ENCODE data around the gene NAALADL2.

Gene NAALADL2

GRCh38 chr3:175278680-175279079 is 419.5 kb downstream of the NAALADL2 start:
- TF ChIP-seq JUND (IDR thresholded peaks at IDR 0.05; ENCODE audit: low read depth): no peak
- in situ Hi-C loops (cut with HindIII; ENCODE audit: low pct_unique_long_range_greater_than_20kb, low sequenced_read_pairs): no loop called here

GRCh38 chr3:175279457-175279856 is 420.3 kb downstream of the NAALADL2 start:
- TF ChIP-seq JUND (IDR thresholded peaks at IDR 0.05; ENCODE audit: low read depth): no peak

More at GRCh38 chr3:175278680-175279079, 419.5 kb downstream of the NAALADL2 start:
- no peak for DNase-seq (ENCODE audit: low read depth in 1 of 2, low spot score in 1 of 2)

GRCh38 chr3:175279911-175280310 is 420.8 kb downstream of the NAALADL2 start:
- in situ Hi-C loops (cut with HindIII; ENCODE audit: low pct_unique_long_range_greater_than_20kb, low sequenced_read_pairs): no loop called here
- no peak for DNase-seq (ENCODE audit: low read depth in 1 of 2, low spot score in 1 of 2)
- no peak for TF ChIP-seq JUND (IDR thresholded peaks at IDR 0.05; ENCODE audit: low read depth)

More at GRCh38 chr3:175279457-175279856, 420.3 kb downstream of the NAALADL2 start:
- in situ Hi-C loops (cut with HindIII; ENCODE audit: low pct_unique_long_range_greater_than_20kb, low sequenced_read_pairs): no loop called here
- DNase-seq (ENCODE audit: low read depth in 1 of 2, low spot score in 1 of 2): no peak

GRCh38 chr3:175287361-175287963 is 428.3 kb downstream of the NAALADL2 start:
- no peak for DNase-seq (ENCODE audit: low read depth in 1 of 2, low spot score in 1 of 2)
- no peak for TF ChIP-seq JUND (IDR thresholded peaks at IDR 0.05; ENCODE audit: low read depth)
- in situ Hi-C loops (cut with HindIII; ENCODE audit: low pct_unique_long_range_greater_than_20kb, low sequenced_read_pairs): no loop called here

- no peak for DNase-seq (ENCODE audit: low read depth in 1 of 2, low spot score in 1 of 2)
- in situ Hi-C loops (cut with HindIII; ENCODE audit: low pct_unique_long_range_greater_than_20kb, low sequenced_read_pairs): no loop called here
- no peak for TF ChIP-seq JUND (IDR thresholded peaks at IDR 0.05; ENCODE audit: low read depth)
Measured at GRCh38 chr3:175288621-175289020, 429.5 kb downstream of the NAALADL2 start.

GRCh38 chr3:175294793-175295192 is 435.7 kb downstream of the NAALADL2 start:
- DNase-seq (ENCODE audit: low read depth in 1 of 2, low spot score in 1 of 2): no peak
- TF ChIP-seq JUND (IDR thresholded peaks at IDR 0.05; ENCODE audit: low read depth): no peak
- in situ Hi-C loops (cut with HindIII; ENCODE audit: low pct_unique_long_range_greater_than_20kb, low sequenced_read_pairs): no loop called here

- no peak for DNase-seq (ENCODE audit: low read depth in 1 of 2, low spot score in 1 of 2)
- in situ Hi-C loops (cut with HindIII; ENCODE audit: low pct_unique_long_range_greater_than_20kb, low sequenced_read_pairs): no loop called here
- TF ChIP-seq JUND (IDR thresholded peaks at IDR 0.05; ENCODE audit: low read depth): no peak
Measured at GRCh38 chr3:175295248-175296130, 436.4 kb downstream of the NAALADL2 start.

GRCh38 chr3:175297216-175297615 is 438.1 kb downstream of the NAALADL2 start:
- TF ChIP-seq JUND (IDR thresholded peaks at IDR 0.05; ENCODE audit: low read depth): no peak
- DNase-seq (ENCODE audit: low read depth in 1 of 2, low spot score in 1 of 2): no peak
- in situ Hi-C loops (cut with HindIII; ENCODE audit: low pct_unique_long_range_greater_than_20kb, low sequenced_read_pairs): no loop called here

- in situ Hi-C loops (cut with HindIII; ENCODE audit: low pct_unique_long_range_greater_than_20kb, low sequenced_read_pairs): no loop called here
Measured at GRCh38 chr3:175301741-175302140, 442.6 kb downstream of the NAALADL2 start.

GRCh38 chr3:175304404-175304803 is 445.3 kb downstream of the NAALADL2 start:
- DNase-seq (ENCODE audit: low read depth in 1 of 2, low spot score in 1 of 2): no peak
- TF ChIP-seq JUND (IDR thresholded peaks at IDR 0.05; ENCODE audit: low read depth): no peak
- in situ Hi-C loops (cut with HindIII; ENCODE audit: low pct_unique_long_range_greater_than_20kb, low sequenced_read_pairs): no loop called here

More at GRCh38 chr3:175301741-175302140, 442.6 kb downstream of the NAALADL2 start:
- no peak for TF ChIP-seq JUND (IDR thresholded peaks at IDR 0.05; ENCODE audit: low read depth)
- DNase-seq (ENCODE audit: low read depth in 1 of 2, low spot score in 1 of 2): no peak

- no peak for TF ChIP-seq JUND (IDR thresholded peaks at IDR 0.05; ENCODE audit: low read depth)
- in situ Hi-C loops (cut with HindIII; ENCODE audit: low pct_unique_long_range_greater_than_20kb, low sequenced_read_pairs): no loop called here
- no peak for DNase-seq (ENCODE audit: low read depth in 1 of 2, low spot score in 1 of 2)
Measured at GRCh38 chr3:175307642-175308041, 448.5 kb downstream of the NAALADL2 start.

- no peak for TF ChIP-seq JUND (IDR thresholded peaks at IDR 0.05; ENCODE audit: low read depth)
- in situ Hi-C loops (cut with HindIII; ENCODE audit: low pct_unique_long_range_greater_than_20kb, low sequenced_read_pairs): no loop called here
- no peak for DNase-seq (ENCODE audit: low read depth in 1 of 2, low spot score in 1 of 2)
Measured at GRCh38 chr3:175308097-175308496, 449.0 kb downstream of the NAALADL2 start.

GRCh38 chr3:175310046-175310445 is 450.9 kb downstream of the NAALADL2 start:
- in situ Hi-C loops (cut with HindIII; ENCODE audit: low pct_unique_long_range_greater_than_20kb, low sequenced_read_pairs): no loop called here
- DNase-seq (ENCODE audit: low read depth in 1 of 2, low spot score in 1 of 2): no peak
- TF ChIP-seq JUND (IDR thresholded peaks at IDR 0.05; ENCODE audit: low read depth): no peak
